ENCODE measurements around the gene ATP6V1F. TPM values are rescaled to one million over a fixed set of nuclear protein-coding genes. Genes with fewer than 3 reads are reported as not detected.

The ATP6V1F gene
- total RNA-seq, 6 experiments from 2014 or later = 179 to 212 (median 193) TPM

- H3K4me1 Mint-ChIP-seq (ENCODE audit: low read depth) = peaks cover 8% of the 10 kb centered on the region
- DNase-seq = no peak
- H3K36me3 Mint-ChIP-seq (ENCODE audit: low read depth) = no peaks in the 10 kb centered on the region
- H3K4me3 Mint-ChIP-seq = no peak overlapping the region
- TF ChIP-seq CTCF (IDR thresholded peaks at IDR 0.05) = no peak
- no peaks in the 10 kb centered on the region for H3K9me3 Mint-ChIP-seq
- H3K27me3 Mint-ChIP-seq (ENCODE audit: insufficient read depth) = peaks cover 27% of the 10 kb centered on the region
- no peak overlapping the region for H3K27ac Mint-ChIP-seq
These were observed 41.1 kb downstream of the ATP6V1F start for GRCh38 chr7:128903621-128904361.

- TF ChIP-seq CTCF (IDR thresholded peaks at IDR 0.05) = peak; percentile 83
- no peaks in the 10 kb centered on the region for H3K9me3 Mint-ChIP-seq
- peaks cover 16% of the 10 kb centered on the region for H3K4me1 Mint-ChIP-seq (ENCODE audit: low read depth)
- no peak overlapping the region for H3K27ac Mint-ChIP-seq
- no peak overlapping the region for H3K4me3 Mint-ChIP-seq
- no peaks in the 10 kb centered on the region for H3K36me3 Mint-ChIP-seq (ENCODE audit: low read depth)
- peaks cover 33% of the 10 kb centered on the region for H3K27me3 Mint-ChIP-seq (ENCODE audit: insufficient read depth)
- peak; percentile 62 for DNase-seq
These were observed 41.9 kb downstream of the ATP6V1F start for GRCh38 chr7:128904381-128905197.

GRCh38 chr7:128906001-128906765, 43.5 kb downstream of the ATP6V1F start:
- H3K27me3 Mint-ChIP-seq (ENCODE audit: insufficient read depth) = peaks cover 36% of the 10 kb centered on the region

GRCh38 chr7:128906766-128907559, 44.3 kb downstream of the ATP6V1F start:
- H3K36me3 Mint-ChIP-seq (ENCODE audit: low read depth) = no peaks in the 10 kb centered on the region
- H3K4me1 Mint-ChIP-seq (ENCODE audit: low read depth) = peaks cover 22% of the 10 kb centered on the region
- TF ChIP-seq CTCF (IDR thresholded peaks at IDR 0.05) = no peak

More at GRCh38 chr7:128906001-128906765, 43.5 kb downstream of the ATP6V1F start:
- no peak for TF ChIP-seq CTCF (IDR thresholded peaks at IDR 0.05)
- H3K4me3 Mint-ChIP-seq = no peak overlapping the region
- no peak for DNase-seq
- H3K36me3 Mint-ChIP-seq (ENCODE audit: low read depth) = no peaks in the 10 kb centered on the region
- no peaks in the 10 kb centered on the region for H3K9me3 Mint-ChIP-seq
- H3K4me1 Mint-ChIP-seq (ENCODE audit: low read depth) = peaks cover 22% of the 10 kb centered on the region
- no peak overlapping the region for H3K27ac Mint-ChIP-seq

More at GRCh38 chr7:128906766-128907559, 44.3 kb downstream of the ATP6V1F start:
- Mint-ChIP-seq H3K9me3 (no peaks in the 10 kb centered on the region), H3K27ac (no peak overlapping the region), H3K4me3 (no peak overlapping the region), H3K27me3 (ENCODE audit: insufficient read depth) (peaks cover 40% of the 10 kb centered on the region)
- no peak for DNase-seq

Measured in HFFc6 (cell line).